Bone marrow (tissue), 2 donors: ENCODE measurements around the gene RNF44.
A peak's percentile ranks its signal among the peaks of the same experiment; 100 is the strongest.
"Not testable (repeated sequence)": the region's sequence is repeated elsewhere in the genome, so short reads cannot be mapped to it uniquely, and the experiment has no call there.

Experiments
- DNase-seq, 2 donors: peaks; one replicate each; lab custom pipeline; 2025; lab: John Stamatoyannopoulos, UW

The RNF44 gene

DNA sequence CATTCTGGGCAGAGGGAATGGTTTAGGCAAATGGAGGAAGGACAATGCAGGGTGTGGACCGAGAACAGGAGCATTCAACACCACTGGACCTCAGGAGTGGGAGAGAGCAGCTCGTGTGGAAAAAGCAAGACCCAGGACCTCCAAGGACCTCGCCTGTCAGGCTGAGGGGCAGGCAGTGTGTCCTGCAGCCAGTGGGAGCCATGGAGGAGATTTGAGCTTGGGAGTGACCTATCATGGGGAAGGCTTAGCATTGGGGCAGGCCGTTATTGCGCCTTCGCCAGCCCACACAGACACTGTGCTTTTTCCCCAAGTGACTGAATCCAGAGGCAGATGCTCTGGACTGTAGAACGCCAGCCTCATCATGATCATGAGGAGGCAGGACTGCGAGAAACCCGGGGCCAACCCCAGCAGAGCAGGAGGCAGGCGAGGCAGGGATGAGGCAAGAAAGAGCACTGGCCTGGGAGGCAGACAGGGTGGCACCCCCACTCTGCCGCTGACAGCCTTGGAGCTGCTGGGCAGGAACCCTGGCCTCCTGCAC is 15.2 kb upstream of the RNF44 start:
- DNase-seq = no peak

DNA sequence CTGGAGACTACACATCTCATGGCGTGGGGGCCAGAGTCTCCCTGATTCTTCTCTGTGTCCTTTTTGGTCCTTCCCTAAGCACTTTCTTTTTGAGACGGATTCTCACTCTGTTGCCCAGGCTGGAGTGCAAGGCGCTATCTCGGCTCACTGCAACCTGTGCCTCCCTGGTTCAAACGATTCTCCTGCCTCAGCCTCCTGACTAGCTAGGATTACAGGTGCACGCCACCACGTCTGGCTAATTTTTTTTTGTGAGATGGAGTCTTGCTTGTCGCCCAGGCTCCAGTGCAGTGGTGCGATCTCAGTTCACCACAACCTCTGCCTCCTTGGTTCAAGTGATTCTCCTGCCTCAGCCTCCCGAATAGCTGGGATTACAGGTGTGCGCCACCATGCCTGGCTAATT is 13.7 kb upstream of the RNF44 start:
- not testable (repeated sequence) for DNase-seq

DNA sequence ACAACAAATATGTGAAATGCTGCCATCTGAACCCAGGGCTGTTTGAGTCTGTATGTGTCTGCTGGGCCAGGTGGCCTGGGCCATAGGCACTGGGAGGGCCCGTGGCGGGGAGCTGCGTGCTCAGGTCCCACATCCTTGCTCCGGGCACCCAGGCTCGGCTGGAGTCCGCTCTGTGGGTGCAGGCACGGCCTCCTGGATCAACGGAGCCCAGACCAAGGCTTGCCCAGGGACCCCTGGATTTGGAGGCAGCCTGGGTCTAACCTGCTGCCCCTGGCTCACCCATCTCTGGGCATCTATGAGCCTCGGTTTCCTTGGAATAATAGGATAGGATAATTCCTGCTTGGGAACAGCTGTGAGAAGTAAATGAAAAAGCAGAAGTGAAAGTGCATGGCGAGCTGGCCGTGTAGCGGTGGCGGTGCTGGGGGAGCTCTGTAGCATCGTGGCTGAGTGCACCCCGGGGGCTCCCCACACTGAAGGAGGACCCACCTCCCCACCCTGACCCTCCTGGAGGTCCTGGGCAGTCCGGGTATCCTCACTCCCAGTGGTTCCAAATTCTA is 13.2 kb upstream of the RNF44 start:
- DNase-seq = peak in 1 of 2 donors; percentile 5

DNA sequence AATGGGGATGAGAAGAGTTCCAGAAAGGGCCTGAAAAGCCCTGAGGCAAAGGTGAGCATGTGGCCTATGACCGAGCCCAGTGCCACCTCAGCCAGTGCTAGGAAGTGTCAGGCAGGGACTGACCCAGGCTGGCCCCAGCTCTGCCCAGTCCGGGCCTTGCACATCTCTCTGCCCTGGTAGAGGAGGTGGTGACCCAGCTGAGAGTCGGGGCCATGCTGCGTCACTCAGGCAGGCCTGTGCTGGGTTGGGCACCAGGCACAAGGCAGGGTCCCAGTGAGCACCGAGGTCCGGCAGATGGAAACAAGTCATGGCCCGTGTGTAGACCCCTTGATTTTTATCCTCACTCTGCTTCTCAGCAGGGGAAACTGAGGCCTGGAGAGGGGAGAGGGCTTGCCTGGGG is 12.7 kb upstream of the RNF44 start:
- DNase-seq = no peak

DNA sequence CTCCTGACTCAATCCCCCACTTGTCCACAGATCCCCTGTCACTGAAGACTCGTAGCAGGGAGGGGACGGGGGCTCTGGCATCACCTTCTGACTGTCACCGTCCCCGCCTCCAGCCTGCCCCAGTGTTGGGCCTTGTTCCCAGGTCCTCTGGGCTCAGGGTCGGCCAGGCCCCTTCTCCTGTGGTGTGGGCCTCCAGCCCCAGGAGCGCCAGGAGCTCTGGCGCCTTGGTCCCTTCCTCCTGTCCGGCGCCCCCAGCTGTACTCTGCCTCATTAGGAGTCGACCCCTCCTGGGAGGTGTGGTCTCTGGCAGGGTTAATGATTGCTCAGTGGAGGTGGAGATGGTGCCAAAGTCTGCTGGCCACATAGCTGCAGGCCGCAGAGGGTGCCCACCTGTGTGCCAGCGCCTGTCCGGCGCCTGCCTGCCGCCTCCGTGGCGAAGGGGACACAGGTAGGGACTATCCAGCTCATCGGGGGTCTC is 11.8 kb upstream of the RNF44 start, which contains the start of gene CDHR2:
Gene CDHR2 (plus strand): TSS at position 376 of the 478 bp plus-strand sequence. CDS start 16,011 bp downstream, outside the sequence.
- peak in 1 of 2 donors; percentile 8 for DNase-seq

DNA sequence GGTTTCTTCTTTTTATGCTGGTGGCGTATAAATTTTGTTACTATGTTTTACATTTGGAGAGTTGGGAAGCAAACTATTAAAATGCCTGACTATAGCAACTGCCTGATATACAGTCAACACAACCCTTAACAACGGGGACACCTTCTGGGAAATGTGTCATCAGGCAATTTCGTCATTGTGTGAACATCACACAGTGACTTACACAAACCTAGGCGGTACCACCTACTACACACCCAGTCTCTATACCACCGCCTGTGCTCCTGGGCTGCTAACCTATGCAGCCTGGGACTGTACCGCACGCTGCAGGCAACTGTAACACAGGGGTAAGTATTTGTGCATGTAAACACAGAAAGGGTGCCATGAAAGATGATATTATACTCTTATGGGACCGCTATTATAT is 10.6 kb upstream of the RNF44 start:
- no peak for DNase-seq

DNA sequence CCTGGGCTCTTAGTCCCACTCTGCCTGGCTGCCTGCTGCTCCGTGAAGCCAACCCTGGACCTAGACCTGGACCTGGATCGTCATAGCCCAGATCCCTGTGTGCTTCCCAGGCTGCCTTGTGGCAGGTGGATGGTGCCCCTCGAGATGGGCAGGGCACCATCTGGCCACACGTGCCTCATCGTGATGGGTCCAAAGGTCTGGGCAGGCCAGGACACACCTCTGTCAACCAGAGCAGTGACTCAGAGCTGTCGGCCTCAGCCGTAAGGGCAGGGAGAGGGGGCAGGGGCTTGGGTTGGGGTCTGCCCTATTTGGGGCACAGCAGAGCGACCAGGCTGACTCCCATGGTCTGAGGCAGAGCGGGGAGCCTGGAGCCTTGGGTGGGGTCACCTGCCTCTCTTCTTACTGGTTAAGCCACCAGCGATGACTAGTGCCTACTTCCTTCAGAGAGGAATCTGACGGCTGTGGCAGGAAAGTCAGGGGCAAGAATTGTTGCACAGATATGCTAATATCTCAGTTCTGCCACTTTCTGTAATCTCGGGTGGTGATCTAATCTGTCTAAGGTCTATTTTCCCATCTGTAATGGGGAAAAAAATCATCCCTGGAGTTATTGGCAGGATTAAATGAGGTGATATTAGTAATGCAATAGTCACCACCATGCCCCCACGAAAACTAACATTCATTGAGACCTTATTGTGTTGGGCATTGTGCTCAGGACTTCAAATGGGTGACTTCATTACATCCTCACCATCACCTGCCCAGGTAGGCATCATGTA is 8.7 kb upstream of the RNF44 start:
- no peak for DNase-seq

DNA sequence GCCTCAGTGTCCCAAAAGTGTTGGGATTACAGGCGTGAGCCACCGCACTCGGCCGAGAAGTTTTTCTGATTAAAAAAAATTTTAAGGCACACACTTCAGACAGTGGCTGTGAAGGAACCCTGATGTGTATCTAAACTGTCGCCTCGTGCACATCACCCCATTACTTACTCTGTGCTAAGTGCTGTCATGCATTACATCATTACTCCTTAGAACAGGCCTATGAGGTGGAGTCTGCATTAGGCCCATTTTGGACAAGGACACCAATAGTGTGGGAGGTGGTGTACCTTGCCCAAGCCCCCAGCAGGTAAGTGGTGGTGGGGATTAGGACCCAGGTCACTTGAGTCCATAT is 8.2 kb upstream of the RNF44 start:
- no peak for DNase-seq

DNA sequence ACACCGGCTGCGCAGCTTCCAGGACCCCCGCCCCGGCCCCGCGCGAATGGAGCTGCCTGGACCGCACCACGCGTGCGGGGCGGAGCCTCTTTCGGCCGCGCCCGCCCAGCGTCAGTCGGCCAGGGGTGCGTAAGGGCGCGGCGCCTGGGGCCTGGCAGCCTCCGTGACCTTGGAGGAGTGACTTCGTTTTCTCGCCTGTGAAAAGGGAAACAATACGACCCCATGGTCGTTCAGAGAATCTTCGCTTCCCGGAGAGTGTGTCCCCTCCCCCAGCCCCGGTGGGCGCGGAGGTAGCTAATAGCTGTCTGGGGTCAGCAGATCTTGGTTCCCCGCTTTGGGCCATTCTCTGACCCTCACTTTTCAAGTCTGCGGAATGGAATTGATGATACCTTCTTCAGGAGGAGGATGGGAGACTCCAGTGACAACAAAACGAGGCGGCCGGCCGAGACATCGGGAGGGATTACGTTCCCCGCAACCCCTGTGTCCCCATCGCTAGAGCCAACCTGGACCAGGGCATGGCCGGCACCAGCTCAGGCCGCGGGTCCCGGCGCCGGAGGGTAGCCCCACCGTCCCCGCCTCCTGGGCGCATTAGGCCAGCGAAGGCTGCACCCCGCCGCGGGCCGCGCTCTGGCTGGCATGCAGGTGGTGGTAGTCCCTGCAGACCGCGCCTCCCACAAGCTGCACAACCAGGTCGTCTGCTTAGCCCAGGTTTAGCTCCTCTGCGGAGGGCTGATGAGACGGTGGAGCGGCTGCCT is 6.4 kb upstream of the RNF44 start:
- peak in 1 of 2 donors; percentile 46 for DNase-seq

DNA sequence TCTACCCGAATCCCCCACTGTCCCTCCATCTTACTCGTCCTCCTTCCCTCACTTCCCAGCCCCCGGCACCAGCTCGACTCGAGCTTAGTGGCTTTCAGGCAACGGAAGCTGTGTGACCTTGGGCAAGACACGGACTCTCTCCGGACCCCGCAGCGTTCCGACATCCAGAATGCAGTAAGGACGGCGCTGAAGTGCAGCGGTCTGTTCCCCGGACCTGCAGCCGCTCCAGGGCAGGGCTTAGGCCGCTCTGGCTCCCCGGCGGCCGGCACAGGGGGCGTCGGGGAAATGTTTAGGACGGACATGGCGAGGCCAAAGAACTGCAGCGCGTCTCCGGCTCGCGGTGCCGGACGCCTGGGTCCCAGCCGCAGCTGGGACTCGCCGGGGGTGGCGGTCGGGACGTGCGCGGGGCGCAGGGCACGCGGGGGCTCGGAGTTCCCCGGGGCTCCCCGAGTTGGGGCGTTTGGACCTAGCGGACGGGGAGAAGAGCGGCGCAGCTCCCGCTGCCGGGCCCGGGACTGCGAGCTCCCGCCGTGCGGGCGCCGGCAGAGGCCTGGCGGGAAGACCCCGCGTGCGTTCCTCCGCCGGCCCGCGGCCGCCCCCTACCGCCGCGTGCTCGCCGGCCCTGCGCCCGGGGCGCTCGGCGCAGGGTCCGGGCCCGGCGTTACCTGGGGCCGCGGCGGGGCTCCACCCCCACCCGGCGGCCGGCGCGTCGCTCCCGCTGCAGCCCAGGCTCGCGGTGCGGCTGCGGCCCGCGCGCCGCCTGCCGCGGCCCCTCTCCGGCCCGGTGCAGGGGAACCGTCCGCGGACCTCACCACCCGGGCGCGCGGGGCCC is 5.6 kb upstream of the RNF44 start:
- DNase-seq = no peak

DNA sequence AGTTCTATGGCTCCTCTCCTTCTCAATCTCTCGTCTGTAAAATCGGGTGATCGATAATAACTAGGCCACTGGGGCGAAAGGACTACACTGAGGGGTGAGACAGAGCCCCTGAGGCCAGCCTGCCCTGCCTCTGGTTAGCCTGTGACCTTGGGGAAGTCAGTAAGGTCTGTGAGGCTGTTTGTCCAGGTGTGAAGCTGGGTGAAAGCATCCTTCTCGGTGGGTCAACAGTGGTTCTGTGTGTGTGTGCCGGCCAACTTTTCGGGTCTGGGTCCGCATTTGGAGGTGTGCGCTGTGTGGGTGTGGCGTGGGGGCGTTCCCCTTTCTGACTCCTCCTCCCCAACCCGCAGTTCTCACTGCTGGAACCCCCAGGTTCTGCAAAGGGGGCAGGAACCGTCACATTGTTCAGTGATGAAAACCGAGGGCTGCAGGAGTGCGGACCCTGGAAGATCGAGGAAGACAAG is 5.0 kb upstream of the RNF44 start:
- peak in 1 of 2 donors; percentile 21 for DNase-seq

DNA sequence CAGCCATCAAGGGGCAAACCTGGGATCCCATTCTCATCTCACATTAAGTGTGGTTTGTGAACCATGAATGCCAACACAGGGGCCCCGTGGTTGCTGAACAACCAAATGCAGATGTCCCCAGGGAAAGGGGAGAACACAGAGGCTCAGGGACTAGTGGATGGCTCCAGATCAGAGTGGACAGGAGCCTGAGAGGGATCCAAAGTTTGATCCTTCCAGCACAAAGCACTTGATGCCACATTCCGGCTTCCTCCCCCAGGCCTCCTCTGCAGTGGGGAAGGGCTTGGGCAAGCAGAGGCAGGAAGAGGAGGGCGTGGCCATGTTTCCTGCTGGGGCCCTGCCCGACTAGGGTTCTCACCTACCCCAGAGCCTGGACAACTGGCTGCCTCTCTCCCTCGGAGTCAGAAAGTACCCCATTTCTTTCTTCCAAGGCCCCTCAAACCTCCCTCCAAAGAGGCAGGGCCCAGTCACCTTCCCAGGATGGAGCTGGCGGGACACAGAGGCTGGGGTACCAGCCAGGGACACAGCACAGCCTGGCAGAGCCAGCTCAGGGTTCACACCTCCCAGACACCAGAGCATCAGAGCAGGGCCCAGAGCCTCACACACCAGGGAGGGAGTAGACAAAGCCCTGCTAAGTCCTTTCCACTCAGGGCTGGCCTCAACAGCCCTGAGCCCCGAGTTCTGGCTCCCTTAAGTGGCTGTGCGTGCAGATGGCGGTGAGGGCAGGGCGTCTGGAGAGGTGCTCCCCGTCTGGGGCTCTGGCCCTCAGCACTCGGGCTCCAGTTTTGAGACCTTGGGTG is 4.3 kb upstream of the RNF44 start:
- peak in 1 of 2 donors; percentile 61 for DNase-seq

DNA sequence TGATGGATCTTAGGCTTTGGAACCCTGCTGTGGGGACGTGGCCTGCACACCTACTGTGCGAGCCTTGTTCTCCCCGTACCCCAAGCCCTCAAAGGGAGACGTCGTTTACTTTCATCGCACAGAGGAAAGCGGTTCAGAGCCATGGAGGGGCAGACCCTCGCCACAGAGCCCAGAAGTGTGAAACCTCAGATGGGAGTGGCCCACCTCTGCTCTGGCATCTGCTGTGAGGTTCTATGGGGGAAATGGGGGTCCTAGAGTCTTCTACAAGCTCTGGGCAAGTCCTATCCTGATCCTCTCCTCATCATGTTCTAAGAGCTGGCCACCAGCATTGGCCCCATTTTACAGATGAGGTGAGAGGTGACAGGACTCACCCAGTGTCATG is 3.7 kb upstream of the RNF44 start:
- no peak for DNase-seq

DNA sequence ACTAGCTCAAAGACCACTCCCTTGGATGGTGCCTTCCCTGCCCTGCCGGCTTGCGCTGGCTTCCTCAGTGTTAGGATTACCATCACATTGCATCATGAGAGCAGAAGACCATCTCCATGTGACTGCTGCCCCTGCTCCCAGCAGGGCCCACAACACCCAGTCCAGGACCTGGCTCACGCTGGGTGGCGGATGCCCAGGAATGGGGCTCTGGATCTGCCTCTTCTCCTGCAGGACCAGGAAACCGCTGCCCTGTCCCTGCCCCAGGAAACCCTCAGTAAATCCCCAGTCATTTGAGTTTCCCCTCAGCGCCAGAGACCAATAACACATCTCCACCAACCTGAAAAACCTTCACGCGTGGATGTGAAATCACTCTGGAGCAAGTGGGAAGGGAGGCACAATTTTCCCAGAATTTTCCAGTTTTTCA is 3.3 kb upstream of the RNF44 start:
- DNase-seq = no peak

DNA sequence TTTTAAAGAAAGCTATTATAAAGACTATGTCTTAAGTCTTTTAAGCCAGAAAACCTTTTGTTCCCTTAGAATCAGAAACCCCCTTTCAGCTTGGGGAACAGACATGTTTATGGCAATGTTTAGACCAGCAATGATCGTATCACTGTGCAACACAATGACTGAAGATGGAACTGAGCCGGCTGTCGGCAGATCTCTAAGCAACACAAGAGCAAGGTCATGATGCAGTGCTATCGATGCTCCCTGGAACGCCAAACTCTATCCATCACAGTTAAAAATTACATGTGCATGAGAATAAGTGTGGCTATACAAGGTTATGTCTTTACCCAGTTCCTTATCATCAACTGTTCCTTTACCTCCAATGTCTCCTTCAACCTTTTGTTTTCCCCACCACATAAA is 1.8 kb upstream of the RNF44 start:
- DNase-seq = no peak

DNA sequence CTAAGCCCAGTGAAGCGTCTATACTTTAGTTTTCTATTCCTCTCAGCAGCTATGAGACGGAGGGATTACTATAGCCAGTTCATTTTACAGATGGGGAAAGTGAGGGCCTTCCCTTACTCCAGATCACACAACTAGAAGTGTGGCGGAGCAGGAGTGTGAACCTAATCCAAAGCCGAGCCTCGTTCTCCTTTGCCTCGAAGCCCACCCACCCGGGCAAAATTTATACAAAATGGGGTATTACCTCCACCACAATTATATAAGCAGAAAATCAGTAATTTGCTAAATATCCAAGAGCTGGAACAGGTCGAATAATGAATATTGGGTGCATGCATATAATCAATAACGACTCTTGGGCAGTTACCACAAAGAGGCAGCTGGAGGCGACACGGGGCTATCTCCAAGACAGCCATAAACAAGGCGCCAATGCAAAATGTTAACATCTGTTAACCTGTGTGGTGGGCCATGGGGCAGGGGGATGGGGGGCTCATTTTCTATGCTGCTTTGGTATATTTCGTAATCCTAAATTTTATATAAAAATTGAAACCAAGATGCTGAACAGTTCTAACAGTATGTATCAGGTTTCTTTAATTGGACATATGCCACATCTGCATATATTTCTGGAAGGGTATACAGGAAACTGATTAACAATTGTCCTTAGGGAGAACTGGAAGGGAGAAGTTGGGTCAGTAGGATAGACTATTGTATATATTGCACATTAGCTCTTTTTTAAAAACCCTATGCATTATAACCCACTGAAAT is 1.2 kb upstream of the RNF44 start:
- no peak for DNase-seq

DNA sequence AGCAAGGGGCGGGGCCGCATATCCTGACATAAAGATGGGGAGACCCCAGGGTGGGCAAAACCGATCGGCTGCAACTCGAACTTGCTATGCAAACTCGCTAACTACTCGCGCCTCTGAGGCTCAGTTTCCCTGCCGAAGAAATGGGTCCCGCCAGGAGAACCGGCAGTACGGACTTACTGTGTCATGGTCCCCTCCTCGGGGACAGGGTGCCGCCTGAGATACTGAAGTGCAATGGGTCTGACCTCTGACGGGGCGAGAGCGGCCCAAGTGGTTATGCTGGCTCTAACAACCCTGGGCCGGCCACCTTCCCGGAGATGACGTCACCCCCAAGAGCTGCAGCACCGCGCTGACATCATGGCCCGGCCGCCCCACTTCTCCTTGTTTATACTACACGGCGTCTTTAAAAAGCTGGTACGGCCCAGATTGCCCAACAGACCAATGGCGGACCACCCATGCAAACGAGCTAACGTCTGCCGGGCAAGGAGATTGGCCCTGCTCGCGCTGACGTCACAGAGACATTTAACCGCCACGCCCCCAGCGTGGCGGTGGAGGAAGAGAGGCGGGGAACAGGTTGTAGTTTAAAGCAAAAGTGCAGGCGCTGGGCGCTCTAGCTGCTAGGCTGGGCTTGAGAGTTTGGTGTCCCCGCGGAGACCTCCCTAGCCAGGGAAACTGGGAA is 490 bp upstream of the RNF44 start:
- peak; percentile 92 to 99 for DNase-seq

DNA sequence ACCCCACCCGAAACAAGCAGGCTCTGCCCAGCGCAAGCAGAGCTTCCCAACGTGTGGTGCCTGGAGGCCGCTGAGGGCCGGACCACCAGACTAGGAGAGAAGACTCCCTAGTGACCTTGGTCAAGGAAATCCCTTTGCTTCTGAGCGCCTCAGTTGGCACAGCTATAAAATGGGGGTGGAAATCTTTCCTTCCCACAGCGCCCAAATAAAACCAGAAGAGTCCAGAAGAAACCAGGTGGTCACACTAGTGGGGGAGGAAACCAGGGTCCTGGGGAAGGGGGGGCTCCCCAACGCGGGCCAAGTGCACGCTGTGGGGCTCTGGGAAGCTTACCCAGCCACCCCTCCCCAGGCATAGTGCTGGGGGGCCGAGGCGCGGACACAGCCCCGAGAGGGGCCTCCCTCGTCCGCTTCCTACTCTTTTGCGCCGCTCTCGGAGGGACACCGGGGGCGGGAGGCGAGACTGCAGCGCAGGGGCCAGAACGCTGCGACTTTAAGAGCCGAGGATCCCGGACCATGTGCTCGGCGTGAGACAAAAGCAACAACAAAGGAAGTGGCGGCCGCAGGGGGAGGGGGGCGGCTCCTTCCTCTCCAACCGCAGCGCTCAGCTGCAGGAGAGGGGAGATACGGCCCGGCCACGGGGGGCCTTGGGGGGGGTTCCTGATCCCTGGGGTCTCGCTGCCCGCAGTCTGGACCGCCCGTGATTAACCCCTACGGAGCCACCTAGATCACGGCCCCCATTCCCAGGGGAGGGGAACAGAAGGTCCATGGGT is 885 bp downstream of the RNF44 start:
- DNase-seq = peak; percentile 36 to 75

DNA sequence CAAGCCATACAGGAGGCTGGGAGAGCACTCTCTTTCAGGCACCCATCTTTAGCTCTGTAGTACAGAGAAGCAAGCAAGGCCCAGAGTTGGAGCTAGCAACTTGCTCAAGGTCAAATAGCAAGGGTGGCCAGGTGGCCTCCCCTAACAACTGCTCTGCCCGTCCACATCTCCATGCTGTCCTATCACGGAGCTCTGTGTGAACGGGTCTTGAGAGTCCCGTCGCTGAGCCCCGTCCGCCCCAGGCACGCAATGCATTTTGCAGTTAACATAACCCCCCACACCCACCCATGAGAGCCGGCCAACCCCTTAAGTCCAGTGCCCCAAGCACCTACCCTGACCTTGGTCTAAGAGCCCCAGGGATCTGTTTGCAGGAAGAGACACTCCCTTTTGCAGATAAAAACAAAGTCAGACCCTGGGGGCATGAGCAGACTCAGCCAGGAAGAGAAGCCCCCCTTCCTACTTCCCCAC is 1.5 kb downstream of the RNF44 start:
- DNase-seq = no peak
